GM19452 (cell line): ENCODE results near the gene HUNK.
"Not testable (repeated sequence)": the region's sequence is repeated elsewhere in the genome, so short reads cannot be mapped to it uniquely, and the experiment has no call there.

Source experiments
- ATAC-seq: cut with Tn5 transposase; IDR thresholded peaks from one replicate; pipeline ENCODE4 v1.9.1; 2021; ENCODE audit not compliant: unreplicated experiment

HUNK gene

GRCh38 chr21:31872452-31873274 is at the start of gene HUNK:
HUNK (plus strand) TSS chr21:31873020; CDS start chr21:31873675, 655 bp downstream.
- no peak for ATAC-seq

GRCh38 chr21:31829736-31830472 is 42.9 kb upstream of the HUNK start:
- ATAC-seq: no peak

GRCh38 chr21:31830701-31831100 is 42.1 kb upstream of the HUNK start:
- ATAC-seq: no peak

GRCh38 chr21:31837041-31837440 is 35.8 kb upstream of the HUNK start:
- no peak for ATAC-seq

- ATAC-seq: no peak
Measured at GRCh38 chr21:31837618-31838390, 35.0 kb upstream of the HUNK start.

- ATAC-seq: no peak
Measured at GRCh38 chr21:31838586-31839355, 34.0 kb upstream of the HUNK start.

GRCh38 chr21:31844206-31844605 is 28.6 kb upstream of the HUNK start:
- ATAC-seq: no peak

- no peak for ATAC-seq
Measured at GRCh38 chr21:31845151-31845729, 27.6 kb upstream of the HUNK start.

GRCh38 chr21:31846690-31847089 is 26.1 kb upstream of the HUNK start:
- no peak for ATAC-seq

- no peak for ATAC-seq
Measured at GRCh38 chr21:31847761-31848160, 25.1 kb upstream of the HUNK start.

GRCh38 chr21:31848326-31848985 is 24.4 kb upstream of the HUNK start:
- ATAC-seq: no peak

- no peak for ATAC-seq
Measured at GRCh38 chr21:31850886-31851285, 21.9 kb upstream of the HUNK start.

- ATAC-seq: no peak
Measured at GRCh38 chr21:31855180-31855579, 17.6 kb upstream of the HUNK start.

- ATAC-seq: no peak
Measured at GRCh38 chr21:31857096-31857495, 15.7 kb upstream of the HUNK start.

GRCh38 chr21:31857631-31858030 is 15.2 kb upstream of the HUNK start:
- not testable (repeated sequence) for ATAC-seq

- no peak for ATAC-seq
Measured at GRCh38 chr21:31860851-31861250, 12.0 kb upstream of the HUNK start.

GRCh38 chr21:31862078-31862477 is 10.7 kb upstream of the HUNK start:
- ATAC-seq: no peak

GRCh38 chr21:31865429-31865970 is 7.3 kb upstream of the HUNK start:
- ATAC-seq: no peak

GRCh38 chr21:31866077-31866511 is 6.7 kb upstream of the HUNK start:
- ATAC-seq: no peak

GRCh38 chr21:31869750-31870149 is 3.1 kb upstream of the HUNK start:
- no peak for ATAC-seq
